Esophagus muscularis mucosa (tissue), 3 donors: ENCODE results near the gene DRC7.

Source experiments
- CTCF ChIP-seq, 3 experiments: fragments of 200-600 bp in 2 of 3; fragments of 450-650 bp in 1 of 3; sonication (generic) in 2 of 3; IDR thresholded peaks; one replicate each; pipeline ENCODE4 v1.5.1; 2017 to 2019; ENCODE audit warnings: antibody characterized with exemption in 3 of 3, mild to moderate bottlenecking in 2 of 3, moderate library complexity in 1 of 3
- POLR2A ChIP-seq: fragments of 450-650 bp; IDR thresholded peaks from one replicate; pipeline ENCODE4 v1.6.1; 2017; ENCODE audit warnings: antibody characterized with exemption, moderate library complexity, mild to moderate bottlenecking, low read depth
- POLR2AphosphoS5 ChIP-seq, 2 donors: sonication (generic); formaldehyde crosslinking; IDR thresholded peaks; one replicate each; pipeline ENCODE4 v1.6.1; 2017; ENCODE audit warnings: antibody characterized with exemption in 2 of 2

DNA sequence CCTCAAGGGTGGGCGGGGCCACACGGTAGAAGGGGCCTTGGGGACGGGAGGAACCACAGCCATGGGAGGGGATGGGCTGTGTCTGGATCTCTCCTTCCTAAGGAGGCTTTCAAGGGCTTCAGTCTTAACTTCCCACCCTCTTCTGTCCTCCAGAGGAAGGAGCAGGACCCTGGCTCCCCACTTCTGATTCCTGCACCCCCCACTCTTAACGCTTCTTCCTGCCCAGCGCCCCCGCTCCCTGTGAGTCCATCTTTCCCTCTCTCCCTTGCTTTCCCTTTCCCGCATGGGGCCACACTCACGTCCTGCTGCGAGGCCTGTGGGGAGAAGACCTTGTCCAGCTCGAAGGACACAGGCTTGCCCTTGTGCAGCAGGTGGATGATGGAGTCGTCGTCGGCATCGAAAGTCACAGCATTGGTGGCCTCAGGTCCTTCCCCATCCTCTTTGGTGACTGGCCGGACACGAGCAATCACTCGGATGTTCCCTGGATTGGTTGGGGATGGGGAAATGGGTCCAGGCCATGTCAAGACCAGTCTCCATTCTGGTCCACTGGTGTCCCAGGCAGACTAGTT, 70.6 kb downstream of the DRC7 start:
- no peak for TF ChIP-seq CTCF (IDR thresholded peaks at IDR 0.05)
- no peak for TF ChIP-seq POLR2AphosphoS5 (IDR thresholded peaks at IDR 0.05)
- no peak for TF ChIP-seq POLR2A
